Measurements from ENCODE around the gene SETBP1. TPM values are rescaled to one million over a fixed set of nuclear protein-coding genes. Genes with fewer than 3 reads are reported as not detected.

The SETBP1 gene
- total RNA-seq, 1 experiment from 2014 or later: 0.05 TPM

DNA sequence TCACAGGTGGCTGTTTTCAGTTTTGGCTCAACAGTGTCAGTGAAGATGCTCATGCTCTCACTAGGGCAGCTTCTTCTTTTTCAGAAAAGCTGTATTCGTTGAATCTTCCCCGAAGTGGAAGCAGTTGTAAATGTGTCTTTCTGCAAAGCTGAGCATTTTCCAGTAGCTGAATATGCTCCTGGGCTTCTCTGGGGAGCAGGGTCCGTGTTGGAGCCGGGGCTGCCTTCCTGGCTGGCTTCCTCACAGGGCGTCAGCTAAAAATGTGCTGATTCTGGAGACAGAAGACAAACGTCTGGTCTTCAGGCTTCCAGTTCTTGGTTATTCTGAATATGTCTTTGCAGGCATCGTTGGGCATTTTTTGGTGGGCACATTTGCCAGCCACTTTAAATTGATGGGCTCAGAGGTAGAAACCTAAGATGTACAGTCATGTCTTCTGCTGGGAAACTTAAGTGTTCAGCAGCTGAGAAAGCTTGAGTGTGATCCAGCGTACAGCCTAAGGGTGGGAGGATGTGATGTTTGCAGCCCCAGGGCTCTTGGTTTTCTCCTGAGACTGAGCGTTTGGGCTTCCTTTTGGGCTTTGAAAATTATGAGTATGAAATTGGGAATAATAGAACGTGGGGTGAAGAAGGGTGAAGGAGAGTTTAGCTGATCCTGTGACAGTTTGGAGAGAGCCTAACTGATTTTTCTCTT is 19.0 kb downstream of the SETBP1 start (continued):
- TF ChIP-seq POLR2AphosphoS5 (IDR thresholded peaks at IDR 0.05; ENCODE audit: low read depth, low read length) (no peak), YY1 (IDR thresholded peaks at IDR 0.05; ENCODE audit: extremely low read depth, insufficient replicate concordance, low read depth, low read length) (no peak), SRF (IDR thresholded peaks at IDR 0.05; ENCODE audit: low read depth) (no peak), CEBPB (IDR thresholded peaks at IDR 0.05; ENCODE audit: low read depth) (no peak), CBX3 (IDR thresholded peaks at IDR 0.05; ENCODE audit: low read depth) (no peak)

DNA sequence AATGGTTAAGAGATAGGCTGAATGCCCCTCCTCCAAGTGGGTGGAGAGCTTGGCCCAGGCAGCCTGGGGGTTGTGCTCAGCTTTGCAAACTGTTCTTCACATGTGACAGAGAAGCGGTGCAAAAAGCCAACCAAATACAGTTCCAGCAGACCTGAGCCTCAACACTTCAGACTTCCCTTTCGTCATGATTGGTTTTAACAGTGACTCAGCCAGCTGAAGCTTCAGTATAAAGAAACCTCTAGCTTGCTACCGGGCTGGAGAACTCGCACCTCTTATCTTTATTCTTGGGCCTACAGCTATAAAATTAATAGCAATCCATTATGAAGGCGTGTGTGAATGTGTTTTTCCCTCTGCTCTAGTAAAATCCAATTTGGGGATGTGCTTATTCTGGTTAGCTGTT is 20.0 kb downstream of the SETBP1 start:
- Histone ChIP-seq H3K9me2 (ENCODE audit: insufficient read depth) (no peaks in the 10 kb centered on the region), H3K36me3 (ENCODE audit: control insufficient read depth in 1 of 2, insufficient read depth in 2 of 2, low read length in 2 of 2) (no peaks in the 10 kb centered on the region), H4K20me1 (ENCODE audit: insufficient read depth) (no peaks in the 10 kb centered on the region), H3K27ac (ENCODE audit: low read depth, low read length) (no peak overlapping the region), H2AFZ (ENCODE audit: low read depth, low read length, poor library complexity, severe bottlenecking) (no peak overlapping the region), H3K4me1 (ENCODE audit: control insufficient read depth in 1 of 2, insufficient read depth in 2 of 2, low read length in 2 of 2) (no peaks in the 10 kb centered on the region), H3K9me3 (ENCODE audit: control insufficient read depth in 1 of 2, insufficient read depth in 1 of 2, low read depth in 1 of 2, low read length in 2 of 2) (peaks cover 3 to 32% of the 10 kb centered on the region in 2 experiments; a peak in 2 of 4 replicates), H3K4me3 (replicated peaks in 1 of 2; ENCODE audit: low read depth in 1 of 2, low read length in 2 of 2) (no peak overlapping the region), H3K27me3 (ENCODE audit: insufficient read depth, low read length) (no peaks in the 10 kb centered on the region), H3K79me2 (ENCODE audit: insufficient read depth, low read length) (no peaks in the 10 kb centered on the region), H3K9ac (ENCODE audit: low read length) (no peak overlapping the region), H3K4me2 (ENCODE audit: low read length) (no peak overlapping the region)
- ChIA-PET CTCF (no interaction called here), POLR2A (no interaction called here), RAD21 (ENCODE audit: low non-redundant PET in 1 of 2, low total read pairs in 2 of 2, uncharacterized antibody in 2 of 2, unreplicated experiment in 2 of 2) (no interaction called here)
- ATAC-seq: no peak
- TF ChIP-seq POLR2AphosphoS5 (IDR thresholded peaks at IDR 0.05; ENCODE audit: low read depth, low read length) (no peak), SIN3A (IDR thresholded peaks at IDR 0.05; ENCODE audit: low read depth) (no peak), POLR2A (IDR thresholded peaks at IDR 0.05; ENCODE audit: borderline replicate concordance, extremely low read depth, insufficient read depth, insufficient read length) (no peak), RAD21 (IDR thresholded peaks at IDR 0.05; ENCODE audit: low read depth) (no peak), TCF7L2 (IDR thresholded peaks at IDR 0.05; ENCODE audit: borderline replicate concordance, extremely low read depth, insufficient read depth, insufficient read length) (no peak), JUND (IDR thresholded peaks at IDR 0.05) (no peak), ZFX (IDR thresholded peaks at IDR 0.05) (no peak), ELF1 (IDR thresholded peaks at IDR 0.05; ENCODE audit: borderline replicate concordance, low read depth) (no peak), CBX3 (IDR thresholded peaks at IDR 0.05; ENCODE audit: low read depth) (no peak), EZH2 (IDR thresholded peaks at IDR 0.05) (no peak)
- TF ChIP-seq, protein P1, sequence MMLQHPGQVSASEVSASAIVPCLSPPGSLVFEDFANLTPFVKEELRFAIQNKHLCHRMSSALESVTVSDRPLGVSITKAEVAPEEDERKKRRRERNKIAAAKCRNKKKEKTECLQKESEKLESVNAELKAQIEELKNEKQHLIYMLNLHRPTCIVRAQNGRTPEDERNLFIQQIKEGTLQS (IDR thresholded peaks at IDR 0.05): no peak
- no peak for DNase-seq (ENCODE audit: low read depth, low spot score)
- BruUV-seq (replicated peaks): no TSS peak
- intact Hi-C loops (cut with micrococcal nuclease): no loop called here
